ENCODE measurements around the gene TVP23A.

Gene TVP23A

DNA sequence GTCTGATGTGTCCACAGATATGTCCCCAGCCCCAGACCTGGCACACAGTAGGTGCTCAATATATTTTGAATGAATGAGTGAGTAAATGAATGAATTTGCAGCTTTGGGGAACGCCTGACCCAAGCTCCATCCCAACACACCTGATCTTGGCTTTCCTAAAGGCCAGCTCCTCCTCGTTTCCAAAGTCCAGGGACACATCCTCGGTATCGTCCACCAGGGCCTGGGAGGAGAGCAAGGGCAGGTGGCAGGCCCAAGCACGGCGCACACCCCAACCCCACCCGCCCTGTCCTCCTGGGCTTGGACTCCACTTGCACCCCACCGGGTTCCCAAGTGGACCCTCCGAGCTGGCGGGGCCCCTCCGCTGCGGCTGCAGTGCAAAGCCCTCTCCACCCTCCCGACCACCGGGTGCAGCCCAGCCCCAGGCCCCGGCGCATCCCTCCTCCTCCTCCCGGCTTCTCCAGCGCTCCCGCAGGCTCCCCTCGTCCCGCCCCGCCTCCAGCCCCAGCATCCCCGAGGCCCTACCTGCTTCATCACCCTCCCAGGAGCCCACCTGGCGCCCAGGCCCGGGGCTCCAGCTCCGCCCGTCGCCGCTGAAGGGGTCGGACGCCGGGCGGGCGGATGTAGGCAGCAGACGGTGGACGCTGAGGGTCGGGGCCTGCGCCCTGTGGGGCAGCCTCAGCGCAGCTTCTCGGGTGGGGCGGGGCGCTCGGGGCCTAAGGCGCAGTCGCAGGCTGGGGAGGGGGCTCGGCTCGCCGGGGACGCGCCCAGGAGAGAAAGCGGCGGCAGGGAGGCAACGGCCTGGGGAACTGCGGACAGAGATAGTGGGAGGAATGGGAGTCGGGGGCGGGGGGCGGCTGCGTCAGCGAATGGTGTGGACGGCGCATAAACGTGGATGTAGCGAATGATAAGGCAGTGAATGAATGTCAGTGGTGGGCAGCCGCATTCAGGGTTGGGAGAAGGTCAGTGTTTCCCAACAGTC is at the start of gene TVP23A:
TSS of gene TVP23A (minus strand) at position 832 of the 979 bp plus-strand sequence. CDS start at position 531, 301 bp downstream.
- Histone ChIP-seq H3K27ac (no peak within 1 kb of the TSS), H3K4me2 (ENCODE audit: low read length) (no peak within 1 kb of the TSS), H3K4me1 (no peaks in the 10 kb centered on the region), H3K4me3 (ENCODE audit: low read depth, low read length) (no peak within 1 kb of the TSS), H3K27me3 (ENCODE audit: control insufficient read depth, insufficient read depth, low read length) (no peaks in the 10 kb centered on the region), H3K9ac (no peak within 1 kb of the TSS), H3K9me3 (ENCODE audit: control insufficient read depth, low read length) (no peaks in the 10 kb centered on the region), H3K36me3 (ENCODE audit: control insufficient read depth, insufficient read depth, low read length) (no peaks in the 10 kb centered on the region), H3K79me2 (no peaks in the 10 kb centered on the region), H2AFZ (no peak within 1 kb of the TSS)
- TF ChIP-seq, protein P1, sequence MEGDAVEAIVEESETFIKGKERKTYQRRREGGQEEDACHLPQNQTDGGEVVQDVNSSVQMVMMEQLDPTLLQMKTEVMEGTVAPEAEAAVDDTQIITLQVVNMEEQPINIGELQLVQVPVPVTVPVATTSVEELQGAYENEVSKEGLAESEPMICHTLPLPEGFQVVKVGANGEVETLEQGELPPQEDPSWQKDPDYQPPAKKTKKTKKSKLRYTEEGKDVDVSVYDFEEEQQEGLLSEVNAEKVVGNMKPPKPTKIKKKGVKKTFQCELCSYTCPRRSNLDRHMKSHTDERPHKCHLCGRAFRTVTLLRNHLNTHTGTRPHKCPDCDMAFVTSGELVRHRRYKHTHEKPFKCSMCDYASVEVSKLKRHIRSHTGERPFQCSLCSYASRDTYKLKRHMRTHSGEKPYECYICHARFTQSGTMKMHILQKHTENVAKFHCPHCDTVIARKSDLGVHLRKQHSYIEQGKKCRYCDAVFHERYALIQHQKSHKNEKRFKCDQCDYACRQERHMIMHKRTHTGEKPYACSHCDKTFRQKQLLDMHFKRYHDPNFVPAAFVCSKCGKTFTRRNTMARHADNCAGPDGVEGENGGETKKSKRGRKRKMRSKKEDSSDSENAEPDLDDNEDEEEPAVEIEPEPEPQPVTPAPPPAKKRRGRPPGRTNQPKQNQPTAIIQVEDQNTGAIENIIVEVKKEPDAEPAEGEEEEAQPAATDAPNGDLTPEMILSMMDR (IDR thresholded peaks at IDR 0.05) = no peak

DNA sequence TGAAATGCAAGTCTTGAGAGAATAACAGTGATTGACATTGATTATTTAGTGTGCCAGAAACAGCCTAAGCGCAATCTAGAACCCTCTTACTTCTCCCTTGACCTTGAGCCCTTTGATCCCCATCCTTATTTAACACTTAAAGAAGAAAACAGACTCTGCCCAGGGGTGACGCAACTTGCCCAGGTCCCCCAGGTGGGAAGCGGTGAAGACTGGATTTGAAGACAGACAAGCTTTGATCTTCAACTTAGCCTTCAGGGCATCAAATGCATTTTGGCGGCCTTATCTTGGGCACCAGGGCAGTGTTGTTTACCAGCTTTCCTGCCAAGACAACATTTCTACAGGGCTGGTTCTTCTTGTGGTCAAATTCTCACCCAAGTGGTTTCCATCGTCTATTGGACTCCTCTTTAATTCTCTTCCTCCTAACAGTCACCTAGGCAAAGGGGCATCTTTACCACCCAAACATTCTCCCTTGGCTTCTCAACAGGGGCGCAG is 49.6 kb upstream of the TVP23A start:
- Histone ChIP-seq H3K4me2 (ENCODE audit: low read length) (no peak overlapping the region), H3K9me3 (ENCODE audit: control insufficient read depth, low read length) (no peaks in the 10 kb centered on the region), H3K36me3 (ENCODE audit: control insufficient read depth, insufficient read depth, low read length) (no peaks in the 10 kb centered on the region), H3K27me3 (ENCODE audit: control insufficient read depth, insufficient read depth, low read length) (no peaks in the 10 kb centered on the region), H3K4me1 (peaks cover 2% of the 10 kb centered on the region), H2AFZ (no peak overlapping the region), H3K27ac (peak overlapping the region; percentile 41), H3K79me2 (no peaks in the 10 kb centered on the region), H3K9ac (no peak overlapping the region), H3K4me3 (ENCODE audit: low read depth, low read length) (no peak overlapping the region)
- TF ChIP-seq, protein P1 (IDR thresholded peaks at IDR 0.05) = no peak

GRCh38 chr16:10867199-10867598 is 48.6 kb upstream of the TVP23A start:
- Histone ChIP-seq H3K36me3 (ENCODE audit: control insufficient read depth, insufficient read depth, low read length) (no peaks in the 10 kb centered on the region), H3K27ac (no peak overlapping the region), H3K9ac (no peak overlapping the region), H3K4me1 (peaks cover 2% of the 10 kb centered on the region), H3K4me2 (ENCODE audit: low read length) (no peak overlapping the region), H3K27me3 (ENCODE audit: control insufficient read depth, insufficient read depth, low read length) (no peaks in the 10 kb centered on the region), H2AFZ (no peak overlapping the region), H3K4me3 (ENCODE audit: low read depth, low read length) (no peak overlapping the region), H3K9me3 (ENCODE audit: control insufficient read depth, low read length) (no peaks in the 10 kb centered on the region), H3K79me2 (no peaks in the 10 kb centered on the region)
- TF ChIP-seq, protein P1 (IDR thresholded peaks at IDR 0.05) = no peak

DNA sequence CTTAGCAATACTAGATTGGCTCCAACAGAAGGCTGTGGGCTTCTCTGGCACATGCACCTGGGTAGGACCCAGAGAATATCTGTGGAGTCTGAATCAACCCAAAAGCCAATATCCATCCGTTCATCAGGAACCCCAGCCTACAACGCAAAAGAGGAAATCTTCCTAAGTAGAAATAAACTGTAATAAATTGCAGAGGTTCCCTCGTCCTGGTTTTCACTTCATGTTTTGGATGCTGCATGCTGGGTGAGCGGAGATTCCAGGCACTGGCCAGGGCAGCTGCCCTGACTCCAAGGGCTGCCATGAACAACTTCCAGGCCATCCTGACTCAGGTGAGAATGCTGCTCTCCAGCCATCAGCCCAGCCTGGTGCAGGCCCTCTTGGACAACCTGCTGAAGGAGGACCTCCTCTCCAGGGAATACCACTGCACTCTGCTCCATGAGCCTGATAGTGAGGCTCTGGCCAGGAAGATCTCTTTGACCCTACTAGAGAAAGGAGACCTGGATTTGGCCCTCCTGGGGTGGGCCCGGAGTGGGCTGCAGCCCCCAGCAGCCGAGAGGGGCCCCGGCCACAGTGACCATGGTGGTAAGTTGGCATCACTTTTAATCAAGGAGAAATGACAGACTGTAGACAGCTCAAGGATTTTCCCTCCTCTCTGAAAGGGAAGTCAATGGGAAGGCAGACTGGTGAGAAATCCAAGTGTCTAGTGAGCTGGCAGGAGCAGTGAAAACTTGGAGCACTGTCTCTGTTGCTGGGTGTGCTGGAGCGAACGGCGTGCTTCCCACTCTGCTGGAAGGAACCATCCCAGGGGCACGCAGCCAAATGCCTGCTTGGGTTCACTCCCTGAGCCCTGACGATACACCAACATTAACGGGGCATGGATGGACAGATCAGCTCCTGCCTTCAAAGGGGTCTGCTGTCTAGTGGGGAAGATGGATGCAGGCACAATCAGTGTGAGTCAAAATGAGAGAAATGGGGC is 47.7 kb upstream of the TVP23A start:
- H2AFZ ChIP-seq = no peak overlapping the region
- H3K27ac ChIP-seq = peak overlapping the region; percentile 24
- no peaks in the 10 kb centered on the region for H3K4me1 ChIP-seq
- H3K27me3 ChIP-seq (ENCODE audit: control insufficient read depth, insufficient read depth, low read length) = no peaks in the 10 kb centered on the region
- no peaks in the 10 kb centered on the region for H3K36me3 ChIP-seq (ENCODE audit: control insufficient read depth, insufficient read depth, low read length)
- H3K4me3 ChIP-seq (ENCODE audit: low read depth, low read length) = no peak overlapping the region
- no peaks in the 10 kb centered on the region for H3K79me2 ChIP-seq
- TF ChIP-seq, protein P1 (IDR thresholded peaks at IDR 0.05) = no peak
- no peak overlapping the region for H3K9ac ChIP-seq
- no peak overlapping the region for H3K4me2 ChIP-seq (ENCODE audit: low read length)
- H3K9me3 ChIP-seq (ENCODE audit: control insufficient read depth, low read length) = no peaks in the 10 kb centered on the region
